HG03565 (cell line): ENCODE measurements around the gene AEBP1.

Experiments used
- ATAC-seq: cut with Tn5 transposase; IDR thresholded peaks from one replicate; pipeline ENCODE4 v1.9.1; 2021; ENCODE audit warnings: mild to moderate bottlenecking, moderate library complexity; ENCODE audit not compliant: unreplicated experiment

Gene AEBP1

DNA sequence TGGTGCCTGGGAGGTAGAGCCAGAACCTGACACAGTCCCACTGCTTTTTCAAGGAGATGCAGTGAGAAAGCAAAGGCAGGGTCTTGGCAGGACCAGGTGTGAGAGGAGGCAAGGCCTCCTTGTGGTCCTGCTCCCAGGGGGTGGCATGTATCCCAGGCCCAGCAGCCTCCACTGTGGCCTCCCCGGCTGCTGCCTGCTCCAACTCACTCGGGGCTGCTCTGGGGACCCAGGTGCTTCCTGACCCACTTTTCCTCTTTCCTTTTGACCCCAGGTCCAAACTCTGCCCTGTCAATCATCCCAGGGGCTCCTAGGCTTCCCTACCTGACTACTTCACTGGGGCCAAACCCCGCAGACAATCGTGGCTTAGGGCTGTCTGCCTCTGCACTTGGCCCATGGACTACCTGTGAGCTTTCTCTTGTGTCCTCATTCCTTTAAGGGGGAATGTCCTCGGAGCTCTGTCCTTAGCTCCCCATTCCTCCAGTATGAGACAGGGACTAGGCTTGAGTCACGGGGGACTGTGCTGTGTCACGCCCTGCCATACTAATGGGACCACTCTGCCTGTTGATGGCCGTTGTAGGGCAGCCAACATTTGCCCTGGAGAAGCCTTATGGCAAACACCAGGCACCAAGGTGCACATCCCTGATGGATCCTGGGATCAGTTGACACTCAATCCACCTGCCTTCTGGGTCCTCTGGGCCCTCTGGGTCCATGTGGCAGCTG, 1.1 kb upstream of the AEBP1 start:
- no peak for ATAC-seq

DNA sequence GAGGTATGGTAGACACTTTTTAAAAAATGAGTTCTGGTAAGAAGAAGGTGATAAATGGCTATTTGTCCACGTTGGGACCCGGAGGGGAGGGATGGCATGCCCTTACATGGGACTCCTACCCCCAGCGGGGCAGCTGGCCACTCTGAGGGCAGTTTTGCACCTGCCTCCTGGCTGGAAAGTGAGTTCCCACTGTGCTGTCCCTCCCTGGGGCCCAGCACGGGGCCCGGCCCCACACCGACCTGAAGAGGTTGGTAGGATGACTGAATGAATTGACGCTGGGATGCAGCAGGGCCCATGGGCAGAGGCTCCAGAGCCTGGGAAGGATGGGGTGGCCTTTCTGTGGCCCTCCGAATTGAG, 601 bp upstream of the AEBP1 start:
- ATAC-seq: no peak

DNA sequence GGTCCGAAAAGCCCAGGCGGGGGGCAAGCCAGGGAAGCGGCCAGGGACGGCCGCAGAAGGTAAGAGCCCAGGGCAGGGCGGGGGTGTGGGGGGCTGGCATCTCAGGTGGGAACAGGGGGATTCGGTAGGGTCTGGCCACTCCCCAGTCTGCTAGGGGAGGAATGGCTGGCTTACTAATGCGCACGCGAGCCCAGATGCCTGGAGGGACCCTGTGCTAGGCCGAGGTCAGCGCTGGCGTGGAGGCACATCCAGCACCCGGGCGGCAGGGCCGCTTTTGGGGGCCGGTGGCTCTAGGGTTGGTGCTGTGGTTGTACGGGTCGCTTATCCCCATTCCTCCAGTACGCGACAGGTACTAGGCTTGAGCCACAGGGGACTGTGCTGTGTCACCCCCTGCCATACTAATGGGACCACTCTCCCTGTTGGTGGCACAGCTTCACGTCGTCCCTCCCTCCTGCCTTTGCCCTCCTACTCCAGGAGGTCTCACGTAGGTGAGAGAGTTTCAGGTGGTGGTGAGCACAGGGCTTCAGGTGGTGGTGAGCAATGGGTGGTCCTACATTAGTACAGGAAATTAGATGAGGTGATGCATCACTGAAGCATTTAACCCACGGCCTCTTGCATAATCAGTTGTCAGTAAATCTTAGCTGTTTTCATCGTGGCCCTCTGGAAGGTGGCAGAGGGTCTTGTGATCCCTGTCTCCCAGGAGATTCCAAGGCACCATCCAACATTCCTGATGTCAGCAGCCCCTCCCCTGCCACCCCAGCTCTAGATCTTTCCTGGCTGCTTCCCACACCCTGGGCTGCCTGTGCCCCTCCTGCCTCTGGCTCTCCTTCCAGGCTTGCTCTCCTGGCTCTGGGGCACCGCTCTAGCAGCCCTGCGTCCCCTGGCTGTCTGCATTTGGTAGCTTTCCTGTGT, 971 bp downstream of the AEBP1 start:
- ATAC-seq: no peak

DNA sequence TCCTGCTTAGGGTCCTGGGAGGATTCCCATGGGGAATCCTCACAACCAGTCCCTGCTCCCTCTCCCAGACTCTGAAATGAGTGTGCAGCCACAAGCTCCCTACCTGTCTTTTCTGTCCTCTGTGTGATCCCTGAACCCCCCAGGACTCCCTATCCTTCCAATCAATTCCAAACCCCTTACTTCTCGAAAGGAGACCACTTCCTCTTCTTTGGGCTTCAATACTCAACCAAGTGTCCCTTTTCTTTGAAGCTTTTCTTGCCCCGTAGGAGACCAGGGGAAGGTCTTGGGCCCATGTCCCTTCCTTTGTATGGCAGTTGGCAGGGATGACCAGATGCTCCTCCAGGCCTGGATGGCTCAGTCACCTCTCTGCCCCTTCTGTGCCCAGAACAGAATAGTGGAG, 1.7 kb downstream of the AEBP1 start:
- ATAC-seq: no peak

DNA sequence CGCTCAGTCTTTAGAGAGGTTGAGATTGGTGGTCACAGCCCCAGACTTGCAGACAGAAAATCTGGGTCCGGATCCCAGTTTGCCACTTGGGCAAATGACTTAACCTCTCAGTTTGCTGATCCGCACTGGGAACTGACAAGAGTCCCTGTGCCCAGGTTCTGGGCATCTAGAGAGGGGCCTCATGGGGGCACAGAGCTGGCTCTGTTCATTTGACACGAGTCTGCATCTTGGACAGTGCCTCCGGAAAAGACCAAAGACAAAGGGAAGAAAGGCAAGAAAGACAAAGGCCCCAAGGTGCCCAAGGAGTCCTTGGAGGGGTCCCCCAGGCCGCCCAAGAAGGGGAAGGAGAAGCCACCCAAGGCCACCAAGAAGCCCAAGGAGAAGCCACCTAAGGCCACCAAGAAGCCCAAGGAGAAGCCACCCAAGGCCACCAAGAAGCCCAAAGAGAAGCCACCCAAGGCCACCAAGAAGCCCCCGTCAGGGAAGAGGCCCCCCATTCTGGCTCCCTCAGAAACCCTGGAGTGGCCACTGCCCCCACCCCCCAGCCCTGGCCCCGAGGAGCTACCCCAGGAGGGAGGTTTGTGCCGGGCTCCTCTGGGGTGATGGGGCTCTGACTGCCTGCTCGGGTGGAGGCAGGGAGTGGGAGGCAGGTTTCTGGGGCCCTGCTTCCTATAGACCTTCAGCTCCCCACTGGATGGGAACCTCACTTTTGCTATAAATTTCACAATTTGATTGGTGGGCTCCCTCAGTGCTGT, 2.3 kb downstream of the AEBP1 start:
- ATAC-seq: no peak

DNA sequence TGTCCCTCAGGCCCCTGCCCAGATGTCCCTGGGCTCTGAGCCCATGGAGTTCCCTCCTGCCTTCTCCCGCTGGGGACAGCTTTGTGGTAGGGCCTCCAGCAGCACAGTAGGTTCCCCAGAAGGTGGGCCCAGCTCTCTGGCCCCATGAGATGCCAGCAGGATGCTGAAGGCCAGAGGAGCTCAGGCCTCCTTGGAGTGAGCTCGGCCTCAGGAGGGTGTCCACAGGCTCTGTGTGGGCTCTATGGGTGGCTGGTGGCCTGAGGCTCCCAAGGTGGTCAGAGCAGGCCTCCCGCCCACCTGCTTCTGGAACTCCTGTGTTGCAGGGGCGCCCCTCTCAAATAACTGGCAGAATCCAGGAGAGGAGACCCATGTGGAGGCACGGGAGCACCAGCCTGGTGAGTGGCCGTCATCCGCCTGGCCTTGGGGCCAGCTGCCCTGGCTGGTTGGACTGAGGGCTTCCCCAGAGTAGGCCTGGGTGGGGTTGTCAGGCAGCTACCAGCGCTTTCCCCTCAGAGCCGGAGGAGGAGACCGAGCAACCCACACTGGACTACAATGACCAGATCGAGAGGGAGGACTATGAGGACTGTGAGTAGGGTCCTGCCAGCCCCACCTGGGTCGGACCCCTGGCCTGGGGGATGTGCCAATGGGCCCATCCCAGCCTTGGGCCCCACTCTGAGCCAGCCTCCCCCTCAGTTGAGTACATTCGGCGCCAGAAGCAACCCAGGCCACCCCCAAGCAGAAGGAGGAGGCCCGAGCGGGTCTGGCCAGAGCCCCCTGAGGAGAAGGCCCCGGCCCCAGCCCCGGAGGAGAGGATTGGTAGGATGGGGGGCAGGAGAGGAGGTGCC, 3.2 kb downstream of the AEBP1 start:
- ATAC-seq: no peak

DNA sequence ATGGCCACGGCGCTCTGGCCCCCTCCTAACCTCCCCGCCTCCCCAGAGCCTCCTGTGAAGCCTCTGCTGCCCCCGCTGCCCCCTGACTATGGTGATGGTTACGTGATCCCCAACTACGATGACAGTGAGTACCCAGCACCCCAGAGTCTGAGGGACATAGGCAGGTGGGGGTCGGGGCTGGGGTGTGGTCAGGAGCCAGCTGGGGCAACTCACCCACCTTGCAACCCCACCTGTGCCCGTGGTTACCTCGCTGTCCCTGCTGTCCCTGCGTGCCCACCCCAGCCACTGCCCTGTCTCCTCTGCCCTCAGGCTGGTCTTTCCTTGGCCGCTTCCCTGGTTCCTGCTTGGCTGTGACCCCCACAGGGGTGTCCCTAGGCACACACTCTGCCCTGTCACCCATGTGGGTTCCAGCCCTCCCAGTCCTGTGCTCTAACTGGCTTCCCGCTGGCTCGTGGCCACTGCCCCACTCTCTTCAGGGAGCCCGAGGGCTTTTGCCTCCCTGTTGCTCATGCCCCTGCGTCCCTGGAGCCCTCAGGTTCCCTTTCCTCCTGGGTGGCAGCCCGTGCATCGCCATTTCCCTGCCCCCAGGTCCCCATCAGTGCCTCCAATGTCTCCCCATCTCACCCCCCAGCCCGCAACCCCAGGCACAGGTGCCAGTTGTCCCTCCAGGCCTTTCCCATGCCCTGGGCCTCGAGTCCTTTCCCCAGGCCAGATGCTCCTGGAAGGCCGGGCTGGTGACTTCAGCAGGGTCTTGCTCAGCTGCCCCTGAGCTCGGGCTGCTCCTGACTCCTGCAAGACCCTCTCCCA, 4.0 kb downstream of the AEBP1 start:
- no peak for ATAC-seq

DNA sequence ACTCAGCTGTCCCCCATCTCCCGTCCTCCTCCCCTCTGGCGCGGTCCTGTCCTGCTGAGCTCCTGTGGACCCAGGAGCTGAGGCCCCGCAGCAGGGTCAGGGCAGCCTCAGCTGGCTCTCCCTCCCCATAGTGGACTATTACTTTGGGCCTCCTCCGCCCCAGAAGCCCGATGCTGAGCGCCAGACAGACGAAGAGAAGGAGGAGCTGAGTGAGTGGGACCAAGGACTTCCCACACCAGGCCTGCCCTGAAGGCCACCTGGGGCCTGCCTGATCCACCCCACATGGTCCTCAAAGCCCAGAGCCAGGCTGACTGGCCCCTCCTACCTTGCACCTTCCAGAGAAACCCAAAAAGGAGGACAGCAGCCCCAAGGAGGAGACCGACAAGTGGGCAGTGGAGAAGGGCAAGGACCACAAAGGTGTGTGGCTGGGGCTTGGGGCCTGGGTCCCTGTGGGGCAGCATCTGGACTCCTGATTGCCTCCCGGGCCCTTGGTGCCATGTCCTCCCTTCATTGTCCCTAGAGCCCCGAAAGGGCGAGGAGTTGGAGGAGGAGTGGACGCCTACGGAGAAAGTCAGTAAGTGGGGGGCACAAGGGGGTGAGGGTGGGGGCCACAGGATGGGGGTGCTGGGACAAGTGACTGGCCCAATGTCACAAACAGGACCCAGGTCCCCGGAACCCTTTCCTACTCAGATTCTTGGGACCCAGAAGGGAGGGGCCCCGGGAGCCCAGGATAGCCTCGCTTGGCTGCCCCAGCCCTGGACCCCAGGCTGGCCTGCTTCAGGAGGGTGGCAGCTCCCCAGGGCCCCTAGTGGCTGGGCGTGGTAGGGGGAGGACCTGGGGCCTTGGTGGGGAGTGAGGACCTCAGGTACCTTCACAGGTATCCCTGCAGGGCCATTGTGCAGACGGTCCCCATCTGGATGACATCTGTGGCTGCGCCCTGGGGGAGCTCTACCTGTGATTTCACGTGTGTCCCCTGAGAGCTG, 4.9 kb downstream of the AEBP1 start:
- ATAC-seq: no peak

DNA sequence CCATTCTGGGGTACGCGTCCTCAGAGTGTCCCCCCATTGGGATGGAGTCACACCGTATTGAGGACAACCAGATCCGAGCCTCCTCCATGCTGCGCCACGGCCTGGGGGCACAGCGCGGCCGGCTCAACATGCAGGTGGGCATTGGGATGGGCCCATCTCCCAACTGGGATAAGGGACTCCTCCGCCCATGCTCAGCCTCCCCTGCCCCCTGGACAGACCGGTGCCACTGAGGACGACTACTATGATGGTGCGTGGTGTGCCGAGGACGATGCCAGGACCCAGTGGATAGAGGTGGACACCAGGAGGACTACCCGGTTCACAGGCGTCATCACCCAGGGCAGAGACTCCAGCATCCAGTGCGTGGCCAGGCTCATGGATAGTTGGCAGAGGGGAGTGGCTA, 5.8 kb downstream of the AEBP1 start:
- no peak for ATAC-seq

DNA sequence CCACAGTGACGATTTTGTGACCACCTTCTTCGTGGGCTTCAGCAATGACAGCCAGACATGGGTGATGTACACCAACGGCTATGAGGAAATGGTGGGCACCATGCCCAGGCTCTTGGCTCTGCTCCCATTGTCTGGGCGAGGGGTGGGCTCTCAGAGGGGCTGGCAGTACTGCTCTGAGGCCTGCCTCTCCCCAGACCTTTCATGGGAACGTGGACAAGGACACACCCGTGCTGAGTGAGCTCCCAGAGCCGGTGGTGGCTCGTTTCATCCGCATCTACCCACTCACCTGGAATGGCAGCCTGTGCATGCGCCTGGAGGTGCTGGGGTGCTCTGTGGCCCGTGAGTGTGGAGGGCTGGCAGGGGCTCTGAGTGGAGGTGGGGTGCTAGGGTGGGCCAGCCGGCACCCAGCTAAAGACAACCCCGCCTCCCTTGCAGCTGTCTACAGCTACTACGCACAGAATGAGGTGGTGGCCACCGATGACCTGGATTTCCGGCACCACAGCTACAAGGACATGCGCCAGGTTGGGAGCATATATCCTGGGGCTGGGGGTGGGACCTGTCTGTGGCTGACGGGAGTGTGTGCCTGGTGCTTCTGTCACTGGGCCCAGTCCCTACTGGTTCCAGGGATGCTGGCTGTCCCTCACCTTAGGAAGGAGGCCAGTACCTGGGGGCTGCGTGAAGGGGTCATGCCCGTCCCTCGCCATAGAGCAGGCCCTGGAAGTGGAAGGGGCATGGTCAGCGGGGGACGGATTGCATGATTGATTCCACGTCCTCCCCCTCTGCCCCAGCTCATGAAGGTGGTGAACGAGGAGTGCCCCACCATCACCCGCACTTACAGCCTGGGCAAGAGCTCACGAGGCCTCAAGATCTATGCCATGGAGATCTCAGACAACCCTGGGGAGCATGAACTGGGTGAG, 6.8 kb downstream of the AEBP1 start:
- no peak for ATAC-seq

DNA sequence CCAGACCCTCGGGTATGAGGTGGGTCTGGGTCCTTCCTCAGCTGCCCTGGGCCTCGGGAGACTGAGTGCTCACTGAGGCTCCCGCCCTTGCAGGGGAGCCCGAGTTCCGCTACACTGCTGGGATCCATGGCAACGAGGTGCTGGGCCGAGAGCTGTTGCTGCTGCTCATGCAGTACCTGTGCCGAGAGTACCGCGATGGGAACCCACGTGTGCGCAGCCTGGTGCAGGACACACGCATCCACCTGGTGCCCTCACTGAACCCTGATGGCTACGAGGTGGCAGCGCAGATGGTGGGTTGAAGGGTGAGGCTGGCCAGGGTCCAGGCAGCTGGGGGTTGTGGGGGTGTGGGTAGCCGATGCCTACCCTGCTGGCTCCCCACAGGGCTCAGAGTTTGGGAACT, 7.6 kb downstream of the AEBP1 start:
- ATAC-seq: no peak

DNA sequence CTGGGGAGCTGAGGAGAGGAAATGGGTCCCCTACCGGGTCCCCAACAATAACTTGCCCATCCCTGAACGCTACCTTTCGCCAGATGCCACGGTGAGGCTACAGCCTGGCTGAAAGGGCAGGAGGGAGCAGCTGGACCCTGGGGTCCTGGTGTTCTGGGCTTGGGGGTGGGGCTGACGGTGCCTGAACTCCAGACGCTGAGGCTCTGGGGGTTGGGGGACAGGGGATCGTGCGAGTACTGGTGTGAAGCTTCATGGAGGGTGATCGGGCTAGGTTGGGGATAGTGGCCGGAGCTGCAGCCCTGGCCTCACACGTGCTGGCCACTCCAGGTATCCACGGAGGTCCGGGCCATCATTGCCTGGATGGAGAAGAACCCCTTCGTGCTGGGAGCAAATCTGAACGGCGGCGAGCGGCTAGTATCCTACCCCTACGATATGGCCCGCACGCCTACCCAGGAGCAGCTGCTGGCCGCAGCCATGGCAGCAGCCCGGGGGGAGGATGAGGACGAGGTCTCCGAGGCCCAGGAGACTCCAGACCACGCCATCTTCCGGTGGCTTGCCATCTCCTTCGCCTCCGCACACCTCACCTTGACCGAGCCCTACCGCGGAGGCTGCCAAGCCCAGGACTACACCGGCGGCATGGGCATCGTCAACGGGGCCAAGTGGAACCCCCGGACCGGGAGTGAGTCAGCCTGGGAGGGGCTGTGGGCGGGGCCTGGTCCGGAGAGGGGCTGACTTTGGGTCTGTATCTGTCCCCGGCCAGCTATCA, 8.3 kb downstream of the AEBP1 start:
- ATAC-seq: no peak

DNA sequence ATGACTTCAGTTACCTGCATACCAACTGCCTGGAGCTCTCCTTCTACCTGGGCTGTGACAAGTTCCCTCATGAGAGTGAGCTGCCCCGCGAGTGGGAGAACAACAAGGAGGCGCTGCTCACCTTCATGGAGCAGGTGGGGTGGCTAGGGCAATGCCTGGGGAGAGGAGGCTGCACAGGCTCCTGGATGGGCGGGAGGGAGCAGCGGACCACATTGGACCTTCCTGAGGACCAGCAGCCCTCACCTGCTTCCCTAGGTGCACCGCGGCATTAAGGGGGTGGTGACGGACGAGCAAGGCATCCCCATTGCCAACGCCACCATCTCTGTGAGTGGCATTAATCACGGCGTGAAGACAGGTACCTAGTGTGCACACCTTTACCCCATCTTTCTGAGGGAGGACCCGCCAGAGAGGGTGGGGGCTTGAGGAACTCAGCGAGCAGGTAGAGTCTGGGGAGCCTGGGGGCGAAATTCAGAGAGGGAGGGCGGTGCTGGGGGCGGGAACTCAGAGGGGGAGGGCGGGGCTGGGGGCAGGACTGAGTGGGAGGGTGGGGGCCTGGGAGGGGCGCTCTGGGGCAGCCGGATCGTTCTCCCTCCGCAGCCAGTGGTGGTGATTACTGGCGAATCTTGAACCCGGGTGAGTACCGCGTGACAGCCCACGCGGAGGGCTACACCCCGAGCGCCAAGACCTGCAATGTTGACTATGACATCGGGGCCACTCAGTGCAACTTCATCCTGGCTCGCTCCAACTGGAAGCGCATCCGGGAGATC, 9.0 kb downstream of the AEBP1 start:
- no peak for ATAC-seq

DNA sequence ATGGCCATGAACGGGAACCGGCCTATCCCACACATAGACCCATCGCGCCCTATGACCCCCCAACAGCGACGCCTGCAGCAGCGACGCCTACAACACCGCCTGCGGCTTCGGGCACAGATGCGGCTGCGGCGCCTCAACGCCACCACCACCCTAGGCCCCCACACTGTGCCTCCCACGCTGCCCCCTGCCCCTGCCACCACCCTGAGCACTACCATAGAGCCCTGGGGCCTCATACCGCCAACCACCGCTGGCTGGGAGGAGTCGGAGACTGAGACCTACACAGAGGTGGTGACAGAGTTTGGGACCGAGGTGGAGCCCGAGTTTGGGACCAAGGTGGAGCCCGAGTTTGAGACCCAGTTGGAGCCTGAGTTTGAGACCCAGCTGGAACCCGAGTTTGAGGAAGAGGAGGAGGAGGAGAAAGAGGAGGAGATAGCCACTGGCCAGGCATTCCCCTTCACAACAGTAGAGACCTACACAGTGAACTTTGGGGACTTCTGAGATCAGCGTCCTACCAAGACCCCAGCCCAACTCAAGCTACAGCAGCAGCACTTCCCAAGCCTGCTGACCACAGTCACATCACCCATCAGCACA, 9.7 kb downstream of the AEBP1 start:
- ATAC-seq: no peak

DNA sequence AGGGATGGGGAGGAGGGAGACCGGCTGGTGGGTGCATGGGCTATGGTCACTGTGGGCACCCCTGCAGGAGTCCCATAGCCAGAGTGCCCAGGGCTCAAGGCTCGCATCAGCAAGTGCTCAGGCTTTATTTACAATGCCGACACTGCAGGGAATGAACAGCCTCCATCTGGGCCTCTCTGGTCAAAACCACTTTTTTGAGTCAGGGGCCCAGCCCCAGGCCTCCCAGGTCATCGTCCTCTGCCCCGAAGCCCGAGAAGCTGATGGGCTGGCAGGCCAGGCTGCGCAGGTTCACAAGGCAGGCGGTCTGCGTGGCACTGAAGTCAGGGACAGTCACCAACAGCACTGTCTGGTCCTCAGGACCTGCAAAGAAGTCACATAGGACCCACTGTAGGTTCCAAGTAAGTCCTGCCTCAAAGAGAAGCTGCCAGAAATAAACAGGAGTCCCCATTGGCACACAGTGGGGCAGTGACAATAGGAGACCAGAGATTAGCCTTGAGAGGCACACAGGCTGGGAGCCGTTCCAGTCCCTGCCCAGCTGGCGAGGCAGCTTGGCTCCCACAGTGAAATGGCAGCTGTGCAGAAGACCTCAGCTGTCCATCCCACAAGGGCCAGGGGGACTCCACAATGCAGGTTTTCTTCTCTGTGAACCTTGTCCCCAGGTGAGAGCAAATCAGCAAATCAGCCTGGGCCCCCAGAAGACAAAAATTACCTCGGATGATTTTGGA, 10.6 kb downstream of the AEBP1 start:
- no peak for ATAC-seq
